NOMO-1 (cell line): ENCODE results near the gene CTDSPL.

Source experiments
- DNase-seq, 2 experiments: peaks; one replicate each; lab custom pipeline; 2025; ENCODE audit not compliant: unreplicated experiment in 2 of 2; lab: John Stamatoyannopoulos, UW

The CTDSPL gene

DNA sequence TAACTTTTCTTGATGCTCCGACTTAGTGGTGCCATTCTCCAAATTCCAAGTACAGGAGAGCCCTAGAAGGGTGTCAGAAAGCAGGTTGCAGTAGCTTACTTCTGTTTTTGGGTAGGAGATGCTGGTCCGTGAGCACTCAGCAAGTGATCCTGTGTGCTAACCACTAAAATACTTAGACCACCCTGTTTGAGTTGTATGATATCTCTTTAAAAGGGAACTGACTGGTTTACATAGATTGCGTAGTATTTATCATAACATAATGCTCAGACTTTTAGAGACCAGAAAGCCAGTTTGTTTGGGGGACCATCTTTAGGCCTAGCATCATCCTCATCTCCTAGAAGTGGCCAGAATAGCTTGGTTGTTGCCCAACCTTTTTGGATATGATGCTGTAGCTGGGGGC lies 26.7 kb downstream of the CTDSPL start:
- no peak for DNase-seq

DNA sequence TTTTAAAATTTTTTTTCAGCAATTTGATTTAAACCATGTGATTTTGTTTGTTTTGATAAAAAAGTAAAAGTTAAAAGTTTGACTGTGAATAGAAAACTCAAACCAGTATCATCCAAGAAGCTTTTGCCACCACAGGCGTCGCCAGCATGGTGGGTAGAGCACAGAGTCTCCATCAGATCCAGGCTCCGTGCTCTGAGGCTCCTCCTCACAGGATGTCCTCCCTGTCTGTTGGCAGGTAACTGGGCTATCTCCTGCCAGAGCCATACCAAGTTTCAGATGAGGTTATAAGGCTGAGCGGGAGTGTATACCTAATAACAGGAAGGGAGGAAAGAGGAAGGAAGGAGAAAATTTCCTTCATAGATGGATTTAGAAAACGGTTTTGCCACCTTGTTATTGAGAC lies 28.8 kb downstream of the CTDSPL start:
- DNase-seq: no peak

DNA sequence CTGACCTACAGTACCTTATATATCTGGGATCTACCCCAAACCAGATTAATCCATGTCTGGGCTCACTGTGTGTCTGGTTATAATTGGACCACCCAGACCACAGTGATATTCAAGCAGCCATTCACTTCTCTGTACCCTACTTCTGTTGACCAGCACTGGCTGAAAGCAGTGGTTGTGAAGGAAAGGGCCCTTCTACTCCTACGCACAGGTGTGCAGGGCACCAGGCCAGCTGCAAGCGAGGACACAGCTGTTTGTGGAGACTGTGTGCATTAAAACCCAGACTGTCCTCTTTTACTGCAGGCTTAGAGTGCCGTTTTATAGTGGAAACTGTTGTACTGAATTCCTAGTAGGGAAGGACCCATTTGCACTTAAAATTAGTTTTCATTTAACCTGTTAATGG lies 29.5 kb downstream of the CTDSPL start:
- no peak for DNase-seq

DNA sequence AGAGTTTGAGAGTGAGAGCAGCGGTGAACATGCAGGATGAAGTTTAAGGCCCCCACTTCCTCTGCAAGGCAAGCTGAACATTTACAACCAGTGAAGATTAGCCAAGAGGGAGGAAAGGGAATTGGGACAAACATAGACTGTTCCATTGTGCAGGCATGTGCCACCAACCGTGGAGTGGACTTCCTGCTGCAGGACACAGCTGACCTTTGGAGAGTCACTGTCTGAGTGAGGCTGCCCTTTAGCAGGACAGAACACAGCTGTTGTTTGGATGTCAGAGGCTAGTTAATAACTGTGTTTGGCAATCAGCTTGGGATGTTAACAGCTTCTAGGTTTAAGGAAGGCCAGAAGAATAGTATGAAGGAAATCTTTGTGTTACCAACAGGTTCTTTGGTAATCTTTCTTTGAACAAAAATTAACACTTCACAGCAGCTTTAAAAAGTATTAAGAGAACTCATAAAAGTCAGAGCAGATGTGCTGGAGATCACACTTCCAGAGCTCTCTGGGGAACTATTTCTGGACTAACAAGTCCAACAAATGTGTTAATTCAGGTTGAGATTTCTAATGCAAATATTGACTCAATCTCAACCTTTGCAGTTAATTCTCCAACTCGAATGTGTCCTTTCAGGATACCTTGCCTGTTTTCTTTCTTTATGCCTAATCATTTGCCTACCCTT lies 31.4 kb downstream of the CTDSPL start:
- no peak for DNase-seq

DNA sequence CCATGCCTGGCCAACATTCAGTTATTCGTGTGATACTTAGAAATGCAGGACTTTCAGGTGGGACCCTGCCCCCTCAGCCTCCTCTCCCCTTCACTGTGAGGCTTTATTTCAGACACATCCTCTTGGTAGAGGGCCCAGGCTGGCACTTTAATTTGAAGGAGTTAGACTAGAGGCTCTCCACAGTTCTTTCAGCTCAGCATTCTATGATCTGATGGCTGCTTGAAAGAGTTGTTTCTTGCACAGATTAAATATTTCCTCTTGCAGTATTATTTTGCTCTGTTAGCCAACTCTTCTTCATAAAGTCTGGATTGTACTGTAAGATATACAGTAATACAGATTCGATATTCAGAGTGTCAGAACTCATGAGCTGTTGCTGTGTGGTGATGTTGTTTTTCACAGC lies 35.1 kb downstream of the CTDSPL start:
- no peak for DNase-seq

- no peak for DNase-seq
Observed at GRCh38 chr3:37897763-37898162, 36.1 kb downstream of the CTDSPL start.

DNA sequence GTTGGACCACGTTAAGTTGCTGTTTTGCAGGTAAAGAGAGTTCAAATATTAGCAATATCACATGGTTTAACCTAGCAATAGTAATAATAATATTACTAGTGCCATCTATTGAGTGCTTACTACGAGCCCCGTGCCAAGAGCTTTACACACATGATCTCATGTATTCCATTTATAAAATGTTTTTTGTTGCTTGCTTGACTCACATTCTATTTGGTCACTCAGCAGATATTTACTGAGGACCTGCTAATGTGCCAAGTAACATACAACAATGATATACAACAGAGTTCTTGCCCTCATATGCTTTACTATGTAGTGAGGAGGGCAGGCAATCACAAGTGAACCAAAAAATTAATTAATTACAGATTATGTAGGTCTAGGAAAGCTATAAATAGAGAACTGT lies 36.7 kb downstream of the CTDSPL start:
- no peak for DNase-seq

DNA sequence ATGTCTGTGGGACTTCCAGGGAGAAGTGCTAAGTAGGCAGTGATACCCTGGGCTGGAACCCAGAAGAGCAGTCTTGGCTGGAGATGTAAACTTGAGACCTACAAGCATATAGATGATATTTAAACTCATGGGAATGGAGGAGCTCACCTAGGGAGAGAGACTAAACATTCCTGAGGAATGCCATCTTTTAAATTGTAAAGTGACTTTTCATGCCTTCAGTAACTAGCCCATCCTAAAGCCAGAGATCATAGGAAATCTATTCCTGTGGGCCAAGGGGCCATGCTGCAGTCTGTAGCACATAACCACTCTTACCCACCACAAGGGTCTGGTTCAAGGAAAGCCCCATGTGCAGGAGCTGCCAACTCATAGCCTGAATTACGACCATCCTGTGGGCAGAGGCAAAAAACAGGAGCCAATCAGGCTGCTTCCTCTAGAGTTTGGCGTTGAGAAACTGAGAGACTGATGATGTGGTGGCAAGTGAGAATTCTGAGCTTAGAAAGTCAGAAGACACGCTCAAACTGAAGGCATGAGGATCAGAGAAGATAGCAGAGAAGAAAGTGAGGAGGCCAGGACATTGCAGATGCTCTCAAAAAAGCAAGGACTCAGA lies 37.5 kb downstream of the CTDSPL start:
- no peak for DNase-seq

GRCh38 chr3:37899711-37900306 lies 38.1 kb downstream of the CTDSPL start:
- DNase-seq: no peak

DNA sequence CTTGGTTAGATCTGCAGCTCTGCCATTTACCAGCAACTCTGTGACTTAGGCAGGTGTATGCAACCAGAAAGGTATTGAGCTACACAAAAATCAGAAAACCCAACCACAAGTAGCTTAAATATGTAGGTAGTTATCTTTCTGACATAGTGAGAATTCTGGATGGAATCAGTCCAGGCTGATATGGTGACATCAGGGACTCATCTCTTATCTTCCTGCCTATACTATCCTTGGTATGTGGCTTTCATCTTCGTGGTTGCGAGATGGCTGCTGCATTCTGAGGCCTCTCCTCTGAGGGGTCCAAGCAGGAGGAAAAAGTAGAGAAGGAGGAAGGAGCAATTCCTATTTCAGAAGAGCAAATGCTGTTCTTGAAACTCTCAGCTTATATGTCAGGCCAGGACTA lies 40.0 kb downstream of the CTDSPL start:
- DNase-seq: no peak

DNA sequence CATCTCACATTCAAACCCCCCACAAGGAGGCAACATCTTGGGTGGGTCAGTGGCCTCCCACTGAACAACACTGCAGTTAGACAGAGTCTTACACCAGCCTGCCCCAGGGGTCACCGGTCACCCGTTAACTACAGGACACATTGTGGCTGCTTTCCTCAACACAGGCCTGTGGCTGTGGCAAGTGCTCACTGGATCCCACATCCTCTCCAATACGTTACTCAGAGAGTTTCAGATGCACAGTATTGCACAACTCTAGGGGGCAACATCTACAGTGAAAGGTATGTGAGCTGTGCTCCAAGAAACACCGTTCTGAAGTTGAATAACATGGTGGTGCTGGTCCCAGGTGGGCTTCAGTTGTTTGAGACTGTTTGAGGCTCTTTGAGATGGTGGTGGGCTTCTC lies 41.0 kb downstream of the CTDSPL start:
- no peak for DNase-seq

GRCh38 chr3:37903320-37903719 lies 41.6 kb downstream of the CTDSPL start:
- no peak for DNase-seq

GRCh38 chr3:37903734-37904133 lies 42.1 kb downstream of the CTDSPL start:
- no peak for DNase-seq

DNA sequence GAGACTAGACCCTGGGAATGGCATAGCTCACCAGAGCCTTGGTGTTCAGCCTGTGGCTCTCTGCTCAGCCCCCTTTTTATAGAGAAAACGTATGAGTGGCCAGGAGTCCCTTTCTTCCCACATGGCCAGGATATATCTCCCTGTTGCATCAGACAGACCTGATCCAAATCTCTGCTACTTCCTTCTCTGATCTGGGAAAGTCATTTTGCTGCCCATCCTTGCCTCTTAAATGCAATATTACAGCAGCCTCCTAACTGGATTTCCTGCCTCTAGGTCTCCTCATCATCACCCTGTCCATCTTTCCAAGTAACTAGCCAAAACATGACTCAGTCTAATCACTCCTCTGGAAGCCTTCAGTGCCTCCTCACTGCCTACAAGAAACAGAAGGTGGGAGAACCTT lies 42.9 kb downstream of the CTDSPL start:
- no peak for DNase-seq

GRCh38 chr3:37905346-37905745 lies 43.7 kb downstream of the CTDSPL start:
- no peak for DNase-seq

GRCh38 chr3:37905987-37906674 lies 44.5 kb downstream of the CTDSPL start:
- DNase-seq: no peak

DNA sequence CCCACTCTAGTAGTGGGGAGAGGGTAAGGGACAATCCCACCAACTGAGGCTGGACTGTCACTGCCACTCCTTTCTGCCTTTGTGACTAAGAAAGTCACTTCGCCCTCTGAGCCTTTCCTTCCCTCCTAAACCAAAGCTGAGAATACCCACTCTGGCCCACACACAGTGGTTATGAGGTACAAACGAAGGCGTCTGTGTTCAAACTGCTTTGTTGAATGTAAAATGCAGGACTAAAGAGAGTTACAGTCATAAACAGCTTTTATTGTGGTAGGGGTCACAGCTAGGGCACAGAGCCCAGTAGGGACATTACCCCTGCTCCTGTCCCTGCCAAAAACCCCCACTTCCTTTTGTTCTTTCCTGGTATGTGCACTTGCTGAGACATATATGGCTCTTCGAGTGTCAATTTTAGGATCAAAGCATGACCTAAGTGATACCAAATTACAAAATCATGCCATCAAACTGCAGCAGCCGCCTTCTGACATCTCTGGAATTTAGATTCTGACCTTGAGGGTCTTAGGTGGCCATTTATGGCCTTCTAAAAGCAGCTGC lies 45.1 kb downstream of the CTDSPL start:
- DNase-seq: no peak

DNA sequence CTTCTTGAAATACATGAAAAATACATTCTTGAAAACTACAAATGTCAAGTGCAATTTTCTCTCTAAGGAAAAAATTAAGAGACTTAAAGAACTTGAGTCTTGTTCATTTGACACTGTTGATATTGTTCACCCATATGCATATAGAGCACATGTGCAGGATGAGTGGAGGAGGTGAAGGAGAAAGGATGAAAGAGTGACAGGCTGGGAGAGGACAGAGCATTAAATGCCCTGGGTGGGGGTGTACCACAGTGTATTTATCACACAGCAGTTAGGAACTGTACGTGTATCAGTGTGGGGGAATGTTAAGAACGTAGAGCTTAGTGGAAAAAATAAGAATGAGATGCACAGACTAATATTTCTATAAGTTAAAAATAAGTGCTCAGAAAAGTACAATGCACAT lies 45.7 kb downstream of the CTDSPL start:
- no peak for DNase-seq

DNA sequence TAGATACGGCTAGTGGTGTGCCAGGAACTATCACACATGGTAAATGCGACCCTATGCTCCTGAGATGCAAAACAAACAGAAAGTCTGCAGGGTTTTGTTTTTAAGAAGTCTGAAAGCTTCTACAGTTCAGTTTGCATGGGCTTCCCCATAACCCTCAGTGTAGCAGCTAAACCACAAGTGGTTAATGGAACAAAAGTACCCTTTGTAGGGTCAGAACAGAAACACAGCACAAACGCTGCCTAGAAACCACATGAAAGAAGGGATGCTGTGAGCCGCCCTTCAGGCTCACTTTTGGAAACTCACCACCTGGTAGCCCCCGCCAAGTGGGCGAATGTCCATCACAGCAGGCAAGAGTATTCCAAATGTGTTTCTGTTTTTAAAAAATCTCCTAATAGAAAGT lies 46.2 kb downstream of the CTDSPL start:
- DNase-seq: no peak

DNA sequence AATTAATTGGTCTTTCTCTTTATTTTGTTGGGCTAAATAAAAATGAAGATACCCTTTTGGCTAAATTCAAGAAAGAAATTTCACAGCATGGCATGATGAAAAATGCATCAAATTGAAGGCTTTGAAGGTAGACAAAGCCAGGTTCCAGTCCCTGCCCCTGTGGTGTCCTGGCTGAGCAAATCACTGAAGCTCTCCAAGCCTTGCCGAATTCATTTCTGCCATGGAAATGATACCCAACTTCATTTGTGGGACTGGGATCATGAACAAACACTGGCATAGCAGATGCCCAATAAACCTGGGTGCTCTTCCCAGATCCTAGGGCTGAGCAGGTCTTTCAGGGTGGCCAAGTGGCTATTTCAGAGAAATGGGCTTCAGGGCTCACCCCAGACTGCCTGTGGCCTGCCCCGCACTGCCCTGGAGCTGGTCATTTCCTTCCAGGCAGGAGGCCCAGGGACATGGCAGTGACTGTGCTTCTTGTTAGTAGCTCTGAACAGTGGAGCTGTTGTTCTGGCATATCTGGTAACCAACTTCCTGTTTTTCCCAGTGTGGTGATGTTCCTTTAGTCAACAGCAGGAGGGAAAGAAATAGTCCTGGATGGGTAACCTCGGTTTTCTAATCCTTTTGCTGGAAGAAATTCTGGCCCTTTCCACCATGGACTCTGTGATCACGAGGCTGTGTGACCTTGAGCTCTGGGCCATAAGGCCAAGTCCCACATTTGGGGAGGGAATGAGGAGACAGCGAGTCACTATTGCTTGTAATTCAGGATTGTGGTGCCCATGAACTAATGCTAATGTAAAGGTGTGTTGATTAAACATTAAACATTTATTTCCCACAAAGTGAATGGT lies 47.6 kb downstream of the CTDSPL start:
- DNase-seq: no peak
